Measurements from ENCODE around the gene CCNC. TPM values are rescaled to one million over a fixed set of nuclear protein-coding genes. Genes with fewer than 3 reads are reported as not detected.

Gene CCNC
- total RNA-seq, 1 experiment from 2014 or later: 43.4 TPM

- CTCF ChIA-PET: no interaction called here
- in situ Hi-C loops (cut with HindIII; ENCODE audit: low pct_unique_long_range_greater_than_20kb, low sequenced_read_pairs): no loop called here
These were observed 7.2 kb upstream of the CCNC start for GRCh38 chr6:99575544-99576227.

GRCh38 chr6:99573980-99574617, 5.6 kb upstream of the CCNC start:
- in situ Hi-C loops (cut with HindIII; ENCODE audit: low pct_unique_long_range_greater_than_20kb, low sequenced_read_pairs): no loop called here
- DNase-seq (ENCODE audit: low read depth, low spot score) (no peak), ATAC-seq (no peak)
- ChIA-PET POLR2A (no interaction called here), CTCF (no interaction called here)
- H3K27ac ChIP-seq (ENCODE audit: low read length): no peak overlapping the region
- no peaks in the 10 kb centered on the region for H3K4me1 ChIP-seq (ENCODE audit: control insufficient read depth, insufficient read depth, low read length)
- TF ChIP-seq POLR2AphosphoS5 (IDR thresholded peaks at IDR 0.05; ENCODE audit: low read depth, low read length): no peak
- no peak for TF ChIP-seq SIN3A (IDR thresholded peaks at IDR 0.05; ENCODE audit: borderline replicate concordance, insufficient read depth, low read depth, low read length)
- H3K36me3 ChIP-seq (ENCODE audit: control insufficient read depth, insufficient read depth, low read length): no peaks in the 10 kb centered on the region
- no peak overlapping the region for H3K4me3 ChIP-seq (ENCODE audit: low read depth in 2 of 2, low read length in 2 of 2)
- H3K27me3 ChIP-seq (ENCODE audit: control insufficient read depth, insufficient read depth, low read length): peaks cover 4% of the 10 kb centered on the region; the same call in 1 of the 2 replicates
- no TSS peak for BruUV-seq (replicated peaks)
- no peaks in the 10 kb centered on the region for H3K9me3 ChIP-seq (ENCODE audit: control insufficient read depth, insufficient read depth, low read depth, low read length)
- intact Hi-C loops (cut with micrococcal nuclease; ENCODE audit: unreplicated experiment): no loop called here

More at GRCh38 chr6:99575544-99576227, 7.2 kb upstream of the CCNC start:
- Histone ChIP-seq H3K27me3 (ENCODE audit: control insufficient read depth, insufficient read depth, low read length) (peaks cover 4% of the 10 kb centered on the region; the same call in 1 of the 2 replicates), H3K36me3 (ENCODE audit: control insufficient read depth, insufficient read depth, low read length) (no peaks in the 10 kb centered on the region), H3K9me3 (ENCODE audit: control insufficient read depth, insufficient read depth, low read depth, low read length) (no peaks in the 10 kb centered on the region), H3K27ac (ENCODE audit: low read length) (no peak overlapping the region), H3K4me1 (ENCODE audit: control insufficient read depth, insufficient read depth, low read length) (no peaks in the 10 kb centered on the region), H3K4me3 (ENCODE audit: low read depth in 2 of 2, low read length in 2 of 2) (no peak overlapping the region)
- BruUV-seq (replicated peaks): no TSS peak
- ATAC-seq (no peak), DNase-seq (ENCODE audit: low read depth, low spot score) (no peak)
- POLR2A ChIA-PET: no interaction called here
- TF ChIP-seq POLR2AphosphoS5 (IDR thresholded peaks at IDR 0.05; ENCODE audit: low read depth, low read length): no peak
- intact Hi-C loops (cut with micrococcal nuclease; ENCODE audit: unreplicated experiment): no loop called here

GRCh38 chr6:99563056-99563723, 5.3 kb downstream of the CCNC start:
- no peak overlapping the region for H3K4me3 ChIP-seq (ENCODE audit: low read depth in 2 of 2, low read length in 2 of 2)
- ATAC-seq (no peak), DNase-seq (ENCODE audit: low read depth, low spot score) (no peak)
- in situ Hi-C loops (cut with HindIII; ENCODE audit: low pct_unique_long_range_greater_than_20kb, low sequenced_read_pairs) (no loop called here), intact Hi-C loops (cut with micrococcal nuclease; ENCODE audit: unreplicated experiment) (no loop called here)
- H3K9me3 ChIP-seq (ENCODE audit: control insufficient read depth, insufficient read depth, low read depth, low read length): no peaks in the 10 kb centered on the region
- peaks cover 22% of the 10 kb centered on the region for H3K36me3 ChIP-seq (ENCODE audit: control insufficient read depth, insufficient read depth, low read length)
- H3K4me1 ChIP-seq (ENCODE audit: control insufficient read depth, insufficient read depth, low read length): peaks cover 7% of the 10 kb centered on the region; the same call in 1 of the 2 replicates
- TF ChIP-seq CTCF (IDR thresholded peaks at IDR 0.05) (no peak), SIN3A (IDR thresholded peaks at IDR 0.05; ENCODE audit: borderline replicate concordance, insufficient read depth, low read depth, low read length) (no peak), POLR2AphosphoS5 (IDR thresholded peaks at IDR 0.05; ENCODE audit: low read depth, low read length) (no peak), REST (IDR thresholded peaks at IDR 0.05; ENCODE audit: insufficient read depth in 1 of 2, low read depth in 2 of 2, low read length in 1 of 2) (no peak), TCF7L2 (IDR thresholded peaks at IDR 0.05; ENCODE audit: low read depth, low read length) (no peak)
- ChIA-PET POLR2A (no interaction called here), CTCF (no interaction called here)
- no peaks in the 10 kb centered on the region for H3K27me3 ChIP-seq (ENCODE audit: control insufficient read depth, insufficient read depth, low read length)
- no TSS peak for BruUV-seq (replicated peaks)
- no peak overlapping the region for H3K27ac ChIP-seq (ENCODE audit: low read length)

Data from Panc1 (cell line).